GM12872 (cell line): ENCODE data around the gene EPB41L5.

Source experiments
- CTCF ChIP-seq: IDR thresholded peaks from 3 replicates; pipeline ENCODE4 v1.5.1; 2011; ENCODE audit warnings: low read depth, mild to moderate bottlenecking, low read length, moderate library complexity; ENCODE audit not compliant: insufficient read depth

The EPB41L5 gene

GRCh38 chr2:120060088-120060623 is 47.3 kb downstream of the EPB41L5 start:
- no peak for TF ChIP-seq CTCF

- no peak for TF ChIP-seq CTCF
These were observed 51.8 kb downstream of the EPB41L5 start for GRCh38 chr2:120064664-120065063.

GRCh38 chr2:120066800-120067547 is 54.1 kb downstream of the EPB41L5 start:
- TF ChIP-seq CTCF: no peak

GRCh38 chr2:120075545-120075944 is 62.7 kb downstream of the EPB41L5 start:
- TF ChIP-seq CTCF: no peak

GRCh38 chr2:120077896-120078295 is 65.0 kb downstream of the EPB41L5 start:
- TF ChIP-seq CTCF: no peak

- TF ChIP-seq CTCF: no peak
These were observed 66.8 kb downstream of the EPB41L5 start for GRCh38 chr2:120079647-120080046.

- TF ChIP-seq CTCF: no peak
These were observed 78.6 kb downstream of the EPB41L5 start for GRCh38 chr2:120091436-120091835.
